ENCODE measurements around the gene MATR3. TPM values are rescaled to one million over a fixed set of nuclear protein-coding genes. Genes with fewer than 3 reads are reported as not detected.
"Not testable (repeated sequence)": the region's sequence is repeated elsewhere in the genome, so short reads cannot be mapped to it uniquely, and the experiment has no call there.

MATR3 gene
- total RNA-seq, 1 experiment from 2014 or later: 194 TPM

GRCh38 chr5:139344177-139344576, 50.6 kb downstream of the MATR3 start:
- H3K27me3 ChIP-seq (ENCODE audit: control insufficient read depth, insufficient read depth, low read length): no peaks in the 10 kb centered on the region
- H3K4me3 ChIP-seq (ENCODE audit: low read depth in 2 of 2, low read length in 2 of 2): no peak overlapping the region
- DNase-seq (ENCODE audit: low read depth, low spot score) (no peak), ATAC-seq (no peak)
- in situ Hi-C loops (cut with HindIII; ENCODE audit: low pct_unique_long_range_greater_than_20kb, low sequenced_read_pairs) (no loop called here), intact Hi-C loops (cut with micrococcal nuclease; ENCODE audit: unreplicated experiment) (no loop called here)
- H3K4me1 ChIP-seq (ENCODE audit: control insufficient read depth, insufficient read depth, low read length): peaks cover 12% of the 10 kb centered on the region
- H3K27ac ChIP-seq (ENCODE audit: low read length): no peak overlapping the region
- BruUV-seq (replicated peaks): no TSS peak
- TF ChIP-seq, protein P1, sequence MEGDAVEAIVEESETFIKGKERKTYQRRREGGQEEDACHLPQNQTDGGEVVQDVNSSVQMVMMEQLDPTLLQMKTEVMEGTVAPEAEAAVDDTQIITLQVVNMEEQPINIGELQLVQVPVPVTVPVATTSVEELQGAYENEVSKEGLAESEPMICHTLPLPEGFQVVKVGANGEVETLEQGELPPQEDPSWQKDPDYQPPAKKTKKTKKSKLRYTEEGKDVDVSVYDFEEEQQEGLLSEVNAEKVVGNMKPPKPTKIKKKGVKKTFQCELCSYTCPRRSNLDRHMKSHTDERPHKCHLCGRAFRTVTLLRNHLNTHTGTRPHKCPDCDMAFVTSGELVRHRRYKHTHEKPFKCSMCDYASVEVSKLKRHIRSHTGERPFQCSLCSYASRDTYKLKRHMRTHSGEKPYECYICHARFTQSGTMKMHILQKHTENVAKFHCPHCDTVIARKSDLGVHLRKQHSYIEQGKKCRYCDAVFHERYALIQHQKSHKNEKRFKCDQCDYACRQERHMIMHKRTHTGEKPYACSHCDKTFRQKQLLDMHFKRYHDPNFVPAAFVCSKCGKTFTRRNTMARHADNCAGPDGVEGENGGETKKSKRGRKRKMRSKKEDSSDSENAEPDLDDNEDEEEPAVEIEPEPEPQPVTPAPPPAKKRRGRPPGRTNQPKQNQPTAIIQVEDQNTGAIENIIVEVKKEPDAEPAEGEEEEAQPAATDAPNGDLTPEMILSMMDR (IDR thresholded peaks at IDR 0.05): no peak
- TF ChIP-seq POLR2AphosphoS5 (IDR thresholded peaks at IDR 0.05; ENCODE audit: low read depth, low read length) (no peak), SIN3A (IDR thresholded peaks at IDR 0.05; ENCODE audit: borderline replicate concordance, insufficient read depth, low read depth, low read length) (no peak), REST (IDR thresholded peaks at IDR 0.05; ENCODE audit: insufficient read depth in 1 of 2, low read depth in 2 of 2, low read length in 1 of 2) (no peak), TCF7L2 (IDR thresholded peaks at IDR 0.05; ENCODE audit: low read depth, low read length) (no peak)
- ChIA-PET POLR2A (interaction anchor here (0.6 kb wide), 1 partner anchor 14 kb away, joined by 10 read pairs; no protein-coding TSS in a partner anchor), CTCF (no interaction called here)
- no peaks in the 10 kb centered on the region for H3K9me3 ChIP-seq (ENCODE audit: control insufficient read depth, insufficient read depth, low read depth, low read length)
- H3K36me3 ChIP-seq (ENCODE audit: control insufficient read depth, insufficient read depth, low read length): peaks cover 3% of the 10 kb centered on the region; the same call in 1 of the 2 replicates

GRCh38 chr5:139345442-139345841, 51.9 kb downstream of the MATR3 start:
- POLR2A ChIA-PET; H3K27ac ChIP-seq (ENCODE audit: low read length); H3K36me3 ChIP-seq (ENCODE audit: control insufficient read depth, insufficient read depth, low read length); H3K27me3 ChIP-seq (ENCODE audit: control insufficient read depth, insufficient read depth, low read length); BruUV-seq (replicated peaks); CTCF ChIA-PET; DNase-seq (ENCODE audit: low read depth, low spot score); intact Hi-C loops (cut with micrococcal nuclease; ENCODE audit: unreplicated experiment); in situ Hi-C loops (cut with HindIII; ENCODE audit: low pct_unique_long_range_greater_than_20kb, low sequenced_read_pairs); H3K9me3 ChIP-seq (ENCODE audit: control insufficient read depth, insufficient read depth, low read depth, low read length); H3K4me3 ChIP-seq (ENCODE audit: low read depth in 2 of 2, low read length in 2 of 2); ATAC-seq: not testable (repeated sequence)
- peaks cover 12% of the 10 kb centered on the region for H3K4me1 ChIP-seq (ENCODE audit: control insufficient read depth, insufficient read depth, low read length)

DNA sequence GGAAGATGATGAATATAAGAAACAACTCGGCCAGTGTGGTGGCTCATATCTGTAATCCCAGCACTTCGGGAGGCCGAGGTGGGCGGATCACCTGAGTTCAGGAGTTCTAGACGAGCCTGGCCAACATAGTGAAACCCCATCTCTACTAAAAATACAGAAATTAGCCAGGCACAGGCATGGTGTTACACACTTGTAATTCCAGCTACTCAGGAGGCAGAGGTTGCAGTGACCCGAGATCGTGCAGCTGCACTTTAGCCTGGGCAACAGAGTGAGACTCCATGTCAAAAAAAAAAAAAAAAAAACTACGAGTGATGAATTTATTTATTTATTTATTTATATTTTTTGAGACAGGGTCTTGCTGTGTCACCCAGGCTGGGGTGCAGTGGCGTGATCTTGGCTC, 54.3 kb downstream of the MATR3 start:
- POLR2A ChIA-PET, ATAC-seq: not testable (repeated sequence)

More for the DNA sequence above, 54.3 kb downstream of the MATR3 start:
- CTCF ChIA-PET; intact Hi-C loops (cut with micrococcal nuclease; ENCODE audit: unreplicated experiment); in situ Hi-C loops (cut with HindIII; ENCODE audit: low pct_unique_long_range_greater_than_20kb, low sequenced_read_pairs); H3K9me3 ChIP-seq (ENCODE audit: control insufficient read depth, insufficient read depth, low read depth, low read length); H3K4me3 ChIP-seq (ENCODE audit: low read depth in 2 of 2, low read length in 2 of 2); H3K36me3 ChIP-seq (ENCODE audit: control insufficient read depth, insufficient read depth, low read length); DNase-seq (ENCODE audit: low read depth, low spot score); H3K27ac ChIP-seq (ENCODE audit: low read length); H3K4me1 ChIP-seq (ENCODE audit: control insufficient read depth, insufficient read depth, low read length); BruUV-seq (replicated peaks); H3K27me3 ChIP-seq (ENCODE audit: control insufficient read depth, insufficient read depth, low read length): not testable (repeated sequence)

Measured in Panc1 (cell line).